Head of caudate nucleus (tissue), 42 donors: Measurements from ENCODE around the gene WDR46.

Experiments
- DNase-seq, 42 donors: peaks; one replicate each; pipeline versions ENCODE4 v3.0.0 to v3.0.0-alpha.2; 2020 to 2021; ENCODE audit warnings: mixed read lengths in 7 of 42
- intact Hi-C: fragments of 100-400 bp; cut with DNase I; formaldehyde crosslinking; loops from one replicate; pipeline ENCODE4 v1.15.0; 2022

The WDR46 gene

GRCh38 chr6:33288921-33289783, at the start of gene WDR46, which contains the start of gene PFDN6:
WDR46 (minus strand) TSS chr6:33289239; CDS start chr6:33289170, 69 bp downstream.
PFDN6 (plus strand) TSS chr6:33289601; CDS start chr6:33289857, 256 bp downstream.
- intact Hi-C loops = loop anchor here (1.0 kb wide), 1 partner anchor 10 kb away; no protein-coding TSS in a partner anchor

GRCh38 chr6:33336495-33336894, 47.5 kb upstream of the WDR46 start:
- intact Hi-C loops = no loop called here
- no peak for DNase-seq

More at GRCh38 chr6:33288921-33289783, at the start of gene WDR46, which contains the start of gene PFDN6:
- peak; percentile 71 to 96 (median 90) for DNase-seq

DNA sequence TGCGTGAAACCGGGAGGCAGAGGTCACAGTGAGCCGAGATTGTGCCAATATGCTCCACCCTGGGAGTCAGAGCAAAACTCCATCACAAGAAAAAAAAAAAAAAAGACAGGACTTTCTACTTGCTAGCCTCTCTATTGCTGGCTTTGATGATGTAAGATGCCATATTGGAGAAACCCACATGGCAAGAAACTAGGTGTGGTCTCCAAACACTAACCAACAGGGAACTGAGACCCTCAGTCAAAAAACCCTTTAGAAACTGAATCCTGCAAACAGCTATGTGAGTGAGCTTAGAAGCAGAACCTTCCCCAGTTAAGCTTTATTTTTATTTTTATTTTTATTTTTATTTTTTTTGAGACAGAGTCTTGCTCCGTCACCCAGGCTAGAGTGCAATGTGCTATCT, 46.9 kb upstream of the WDR46 start:
- intact Hi-C loops = no loop called here
- DNase-seq = no peak

DNA sequence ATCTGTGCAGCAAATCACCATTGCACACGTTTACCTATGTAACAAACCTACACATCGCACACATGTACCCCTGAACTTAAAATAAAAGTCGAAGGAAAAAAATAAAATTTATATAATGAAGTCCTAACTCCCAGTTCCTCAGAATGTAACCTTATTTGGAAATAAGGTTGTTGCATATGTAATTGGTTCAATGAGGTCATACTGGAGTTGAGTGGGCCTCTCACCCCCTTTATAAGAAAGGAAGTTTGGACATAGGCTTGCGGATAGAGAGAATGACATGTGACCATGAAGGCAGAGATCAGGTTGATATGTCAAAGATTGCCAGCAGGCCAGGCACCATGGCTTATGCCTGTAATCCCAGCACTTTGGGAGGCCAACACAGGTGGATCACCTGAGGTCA, 44.6 kb upstream of the WDR46 start:
- intact Hi-C loops = no loop called here
- DNase-seq = no peak

GRCh38 chr6:33330736-33331135, 41.7 kb upstream of the WDR46 start:
- intact Hi-C loops = no loop called here
- DNase-seq = no peak

DNA sequence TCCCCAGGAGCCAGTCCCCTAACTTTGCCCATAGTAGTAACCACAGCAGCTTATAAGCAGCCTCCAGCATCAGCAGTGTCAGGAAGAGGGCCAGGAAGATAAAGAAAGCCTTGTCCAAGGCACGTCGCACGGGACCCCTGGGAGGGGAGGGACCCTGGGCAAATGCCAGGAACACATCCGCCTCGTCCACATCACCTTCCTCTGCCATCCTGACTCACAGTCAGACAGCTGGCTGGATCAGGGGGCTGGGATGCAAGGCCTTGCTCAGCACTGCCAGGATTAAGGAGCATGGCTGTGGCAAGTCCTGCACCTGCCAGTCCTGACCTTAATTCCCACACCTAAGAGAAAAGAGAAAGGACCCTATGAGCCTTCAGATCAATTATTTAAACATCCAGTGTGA, 40.0 kb upstream of the WDR46 start:
- no peak for DNase-seq
- intact Hi-C loops = no loop called here

DNA sequence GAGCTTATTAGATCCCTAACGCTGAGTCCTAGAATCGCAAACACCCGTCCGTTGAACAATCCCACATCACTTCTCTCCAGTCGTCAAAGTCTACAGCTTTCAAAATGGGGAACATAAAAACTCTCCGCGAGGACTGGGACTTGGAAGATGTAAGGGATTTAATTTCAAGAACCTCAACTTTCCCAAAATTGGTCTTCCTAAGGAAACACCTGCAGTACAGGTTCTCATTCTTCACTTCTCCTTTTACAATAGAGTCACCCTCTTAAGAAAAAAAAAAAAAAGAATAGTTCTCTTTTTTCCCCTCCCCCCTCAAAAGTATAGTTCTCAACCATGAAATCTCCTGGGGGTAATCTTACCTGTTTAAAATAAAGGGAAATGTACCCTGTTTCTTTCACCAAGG, 35.1 kb upstream of the WDR46 start:
- intact Hi-C loops = no loop called here
- no peak for DNase-seq

GRCh38 chr6:33323623-33323948, 34.5 kb upstream of the WDR46 start:
- intact Hi-C loops = no loop called here
- peak in 6 of 42 donors; percentile 12 to 30 (median 18) for DNase-seq

GRCh38 chr6:33321227-33321626, 32.2 kb upstream of the WDR46 start:
- DNase-seq = no peak
- intact Hi-C loops = no loop called here

DNA sequence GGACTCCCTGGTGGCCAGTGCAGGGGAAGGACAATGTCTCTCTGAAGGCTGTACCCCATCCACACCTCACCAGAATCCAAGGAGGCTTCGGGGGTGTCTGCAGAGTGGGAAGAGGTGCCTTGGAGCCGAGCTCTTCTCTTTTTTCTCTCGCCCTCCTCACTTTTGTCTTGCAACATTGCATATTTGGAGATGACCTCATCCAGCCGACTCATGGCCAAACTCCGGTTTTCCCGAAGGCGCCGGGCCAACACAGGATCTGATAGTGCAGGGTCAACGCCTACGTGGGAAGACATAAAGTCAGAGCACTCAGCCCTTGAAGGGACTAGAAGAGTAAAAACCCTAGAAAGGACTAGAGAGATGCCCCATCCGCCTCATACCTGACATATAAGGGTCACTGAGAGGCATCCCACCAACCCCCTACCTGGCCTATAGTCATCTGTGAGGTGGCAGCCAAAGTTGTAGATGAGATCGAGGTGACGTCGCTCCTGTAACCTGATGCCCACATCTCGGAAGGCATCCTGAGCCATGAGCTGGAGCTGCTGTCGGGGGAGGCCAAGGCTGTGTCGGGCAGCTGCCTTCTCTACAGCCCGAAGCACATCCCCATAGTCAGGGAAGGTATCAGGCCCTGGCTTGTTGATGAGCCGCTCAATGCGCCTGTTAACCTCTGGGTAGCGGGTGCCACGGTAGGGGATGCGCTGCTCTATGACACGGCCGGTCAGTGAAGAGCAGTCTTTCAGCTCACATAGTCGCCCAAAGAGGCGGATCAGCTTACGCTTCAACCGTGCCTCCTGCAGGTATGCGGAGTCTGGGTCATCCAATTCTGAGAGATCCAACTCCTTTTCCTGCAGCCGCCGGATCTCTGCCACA, 31.5 kb upstream of the WDR46 start:
- no peak for DNase-seq
- intact Hi-C loops = no loop called here

GRCh38 chr6:33319939-33320314, 30.9 kb upstream of the WDR46 start:
- no peak for DNase-seq
- intact Hi-C loops = no loop called here

DNA sequence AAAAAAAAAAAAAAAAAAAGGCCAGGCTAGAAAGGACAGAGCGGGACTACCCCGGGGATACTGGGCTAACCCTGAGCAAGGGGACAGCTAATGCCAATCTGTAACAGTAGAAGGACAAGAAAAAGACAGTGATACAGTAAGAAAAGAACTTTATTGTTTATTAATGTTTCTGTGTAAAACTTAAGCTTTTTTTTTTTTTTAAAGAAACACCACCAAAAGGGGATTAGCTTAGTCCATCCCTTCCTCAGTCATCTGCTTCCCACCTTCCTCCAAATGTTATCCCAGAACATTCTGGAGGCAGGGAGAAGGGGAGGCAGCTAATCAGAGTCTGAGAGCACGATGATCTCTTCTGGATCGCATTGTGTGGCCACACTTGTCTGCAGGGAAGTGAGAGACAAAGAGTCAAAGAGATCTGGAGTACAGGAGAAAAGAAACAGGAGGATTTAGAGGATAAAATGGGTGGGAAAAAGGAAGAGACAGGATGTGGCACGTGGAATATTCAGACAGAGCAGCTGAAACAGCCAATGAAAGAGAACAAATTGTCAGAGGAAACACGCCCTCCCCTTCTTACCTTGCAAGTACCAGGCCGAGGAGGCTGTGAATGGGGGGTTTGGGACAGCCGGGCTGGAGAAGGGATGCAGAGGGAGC, 29.5 kb upstream of the WDR46 start:
- intact Hi-C loops = no loop called here
- no peak for DNase-seq

- intact Hi-C loops = no loop called here
- DNase-seq = peak; percentile 93 to 100 (median 97)
Measured at GRCh38 chr6:33317669-33318425, 28.8 kb upstream of the WDR46 start, which contains the start of gene ZBTB22. ZBTB22 (minus strand) TSS chr6:33317744; CDS start chr6:33316916, 828 bp downstream.

- intact Hi-C loops = no loop called here
- peak in 6 of 42 donors; percentile 22 to 63 (median 33) for DNase-seq
Measured at GRCh38 chr6:33317419-33317668, 28.3 kb upstream of the WDR46 start.

DNA sequence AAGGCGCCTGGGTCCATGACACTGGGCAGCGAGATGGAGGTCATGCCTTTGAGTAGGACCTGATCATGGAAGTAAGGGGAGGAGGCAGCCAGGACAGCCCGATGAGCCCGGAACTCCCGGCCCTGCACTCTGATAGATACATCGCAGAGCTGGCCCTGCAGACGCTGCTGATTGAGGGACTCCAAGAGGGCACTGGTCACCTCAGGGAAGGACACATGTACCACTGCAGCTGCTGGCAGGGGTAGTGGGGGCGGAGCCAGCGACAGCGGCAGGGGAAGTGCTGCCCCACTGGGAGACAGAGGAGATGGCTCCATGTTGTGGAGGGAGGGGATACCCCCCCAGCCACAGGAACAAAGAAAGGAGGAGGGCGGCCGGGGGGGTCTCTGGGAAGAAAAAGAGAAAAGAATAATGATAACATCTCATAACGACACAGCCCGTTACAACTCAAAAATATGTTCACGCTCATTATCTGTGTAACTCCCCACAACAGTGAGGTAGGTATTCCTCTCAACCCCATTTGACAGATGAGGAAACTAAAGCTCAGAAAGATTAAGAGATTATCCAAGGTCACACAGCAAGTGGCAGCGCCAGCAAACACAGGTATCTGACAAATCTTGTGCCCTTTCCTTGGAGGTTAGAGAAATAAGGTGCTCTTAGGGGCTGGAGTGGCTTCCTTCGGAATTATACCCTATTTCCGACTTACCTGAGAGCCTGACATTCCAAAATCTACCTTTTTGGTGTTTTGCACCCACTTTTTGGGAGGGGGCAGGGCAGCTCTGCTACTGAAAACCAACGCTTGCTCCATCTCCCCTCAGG, 27.8 kb upstream of the WDR46 start:
- intact Hi-C loops = no loop called here
- no peak for DNase-seq

DNA sequence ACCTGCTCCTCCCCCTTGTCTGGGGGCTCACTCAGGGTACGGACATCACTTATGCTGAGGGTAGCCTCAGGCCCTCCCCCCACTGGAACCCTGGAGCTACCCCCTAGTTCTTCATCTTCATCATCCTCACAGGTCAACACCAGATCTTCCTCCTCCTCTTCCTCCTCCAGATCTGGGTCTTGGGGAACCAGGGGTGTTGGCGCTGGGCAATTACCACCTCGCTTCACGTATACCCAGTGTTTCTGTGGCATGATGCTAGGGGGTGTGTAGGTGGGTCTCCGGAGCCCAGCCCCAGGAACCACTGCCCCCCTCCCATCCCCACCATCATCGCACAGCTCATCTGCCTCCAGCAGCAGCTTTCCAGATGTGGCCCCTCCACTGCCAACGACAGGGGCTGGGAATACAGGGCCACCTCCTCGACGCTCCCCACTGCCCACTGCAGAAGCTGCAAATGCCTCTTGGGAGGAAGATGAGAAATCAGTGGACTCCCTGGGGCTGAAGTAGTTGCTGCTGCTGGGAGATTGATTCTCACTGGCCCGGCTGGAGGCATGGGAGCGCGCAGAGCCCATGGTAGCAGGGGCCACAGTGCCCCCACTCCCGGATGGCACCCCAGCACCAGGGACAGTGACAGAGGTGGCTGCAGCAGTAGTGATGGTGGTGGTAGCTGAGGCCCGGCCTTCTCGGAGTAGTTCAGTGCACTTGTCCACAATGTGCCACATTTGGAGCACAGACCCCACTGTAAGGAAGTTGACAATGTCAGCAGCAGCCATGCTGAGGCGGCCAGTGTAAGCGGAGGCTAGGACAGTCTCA, 27.0 kb upstream of the WDR46 start:
- intact Hi-C loops = no loop called here

More for the DNA sequence above, 27.0 kb upstream of the WDR46 start:
- DNase-seq = no peak
